Stimulated activated CD4-positive, alpha-beta T cell treated with anti-CD3 and anti-CD28 coated beads, TNF-alpha, amount 100 ng/mL, for 4 hours (primary cell): ENCODE measurements around the gene SEMA3E.

Experiments used
- DNase-seq, 3 experiments: peaks; one replicate each; pipeline ENCODE4 v3.0.0-alpha.2; 2020; ENCODE audit warnings: low read depth in 3 of 3

The SEMA3E gene

GRCh38 chr7:83355143-83355542, 293.8 kb downstream of the SEMA3E start:
- no peak for DNase-seq

GRCh38 chr7:83347945-83348444, 300.9 kb downstream of the SEMA3E start:
- DNase-seq: no peak

- DNase-seq: no peak
Measured at GRCh38 chr7:83339907-83340306, 309.0 kb downstream of the SEMA3E start.

- DNase-seq: no peak
Measured at GRCh38 chr7:83338277-83338950, 310.5 kb downstream of the SEMA3E start.

GRCh38 chr7:83337050-83337449, 311.9 kb downstream of the SEMA3E start:
- DNase-seq: no peak

GRCh38 chr7:83326223-83326622, 322.7 kb downstream of the SEMA3E start:
- DNase-seq: no peak

GRCh38 chr7:83325083-83325482, 323.9 kb downstream of the SEMA3E start:
- DNase-seq: no peak

- DNase-seq: no peak
Measured at GRCh38 chr7:83324596-83324995, 324.3 kb downstream of the SEMA3E start.

GRCh38 chr7:83321011-83321410, 327.9 kb downstream of the SEMA3E start:
- DNase-seq: no peak

GRCh38 chr7:83313931-83314330, 335.0 kb downstream of the SEMA3E start:
- DNase-seq: no peak
